Motor neuron (in vitro differentiated cells): Measurements from ENCODE around the gene CNIH3. TPM values are rescaled to one million over a fixed set of nuclear protein-coding genes. Genes with fewer than 3 reads are reported as not detected.
A peak's percentile ranks its signal among the peaks of the same experiment; 100 is the strongest.

Source experiments
- ATAC-seq, 8 experiments: fragments of 200-7000 bp; cut with Tn5 transposase; replicated peaks in 6 of 8; 2 replicates each; pipeline ENCODE4 v1.8.0; 2021; ENCODE audit warnings: mild to moderate bottlenecking in 8 of 8, moderate library complexity in 8 of 8
- H3K27ac ChIP-seq, 2 donors: fragments of 250-450 bp; sonication (Bioruptor Pico); 2 replicates each; pipeline ENCODE4 v1.9.0; 2021; ENCODE audit warnings: antibody characterized with exemption in 2 of 2, mild to moderate bottlenecking in 2 of 2, moderate library complexity in 1 of 2
- H3K4me1 ChIP-seq, 2 donors: fragments of 250-450 bp; sonication (Bioruptor Pico); replicated peaks in 1 of 2; 2 replicates each; pipeline ENCODE4 v1.6.1; 2021; ENCODE audit warnings: antibody characterized with exemption in 2 of 2, mild to moderate bottlenecking in 2 of 2, moderate library complexity in 1 of 2
- H3K4me3 ChIP-seq, 5 donors: fragments of 250-450 bp; sonication (Bioruptor Pico); 2 replicates each; pipeline ENCODE4 v1.9.0; 2021; ENCODE audit warnings: antibody characterized with exemption in 5 of 5, mild to moderate bottlenecking in 5 of 5, moderate library complexity in 4 of 5
- WGBS, 10 experiments: fragments of 450-650 bp; shearing (Covaris generic); methylation state at CpG; one replicate each; pipeline ENCODE4 v1.0.0; 2022; 5-methylcytosine and 5-hydroxymethylcytosine counted together
- in situ Hi-C, 9 experiments: fragments of 400-800 bp; cut with MboI; loops; one replicate each; pipeline ENCODE4 v1.15.0; 2021; ENCODE audit warnings: low sequenced_read_pairs in 9 of 9, low pct_unique_long_range_greater_than_20kb in 2 of 9; ENCODE audit not compliant: unreplicated experiment in 9 of 9
- total RNA-seq, 8 experiments: library from RNA; unstranded; fragments of 300-600 nt; gene quantifications; 2 replicates each; pipeline versions ENCODE4 v1.2.3 to v1.2.4, GENCODE V29; 2022

Gene CNIH3
- total RNA-seq, 8 experiments from 2014 or later = 2.4 to 13.5 (median 8.8) TPM

DNA sequence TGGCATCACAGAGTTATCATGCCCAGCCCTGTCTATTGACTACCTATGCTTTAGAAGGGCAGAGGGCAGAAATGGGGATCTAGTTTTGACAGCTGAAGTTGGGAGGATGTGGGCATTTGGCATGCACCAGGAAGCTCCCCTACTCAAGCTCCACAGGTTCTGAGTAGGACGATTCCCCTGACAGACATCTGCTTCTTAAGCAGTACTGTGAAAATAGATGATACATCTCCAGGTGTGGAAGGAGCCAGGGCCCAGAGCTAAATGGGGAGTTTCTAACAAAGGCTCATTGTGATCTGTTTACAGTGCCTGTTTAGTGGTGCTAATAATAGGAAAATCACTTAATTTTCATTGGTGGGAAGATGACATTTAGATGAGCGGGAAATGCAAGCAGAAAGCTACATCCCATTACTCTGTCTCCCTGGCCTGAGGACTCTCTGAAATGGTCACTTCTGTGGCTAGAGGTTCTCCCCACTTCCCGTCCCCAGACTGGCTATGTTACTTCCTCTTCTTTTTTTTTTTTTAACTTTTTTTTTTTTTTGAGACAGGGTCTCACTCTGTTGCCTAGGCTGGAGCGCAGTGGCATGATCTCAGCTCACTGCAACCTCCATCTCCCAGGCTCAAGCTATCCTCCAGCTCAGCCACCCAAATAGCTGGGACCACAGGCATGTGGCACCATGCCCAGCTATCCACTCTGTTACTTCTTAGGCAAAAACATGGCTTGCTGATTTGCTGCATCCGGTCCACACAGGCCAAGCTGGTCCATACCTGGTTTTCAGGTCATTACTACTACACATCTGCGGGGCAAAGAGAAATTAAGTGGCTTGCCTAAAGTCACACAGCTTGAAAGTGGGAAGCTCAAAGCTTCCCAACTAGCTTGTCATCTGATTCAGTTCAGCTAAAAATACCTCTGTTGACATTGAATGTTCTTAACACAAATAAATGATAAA, 23.2 kb upstream of the CNIH3 start:
- peak in 2 of 8 experiments; percentile 32 to 38 for ATAC-seq
- no peak overlapping the region for H3K4me3 ChIP-seq
- no peak overlapping the region for H3K27ac ChIP-seq
- in situ Hi-C loops = no loop called here
- 42 to 91% (median 80%) methylated on average over 2 to 6 of the region's 6 CpGs; no CpG with 5 or more reads in 2 of the 10 experiments for WGBS, 10 experiments
- H3K4me1 ChIP-seq = no peaks in the 10 kb centered on the region

DNA sequence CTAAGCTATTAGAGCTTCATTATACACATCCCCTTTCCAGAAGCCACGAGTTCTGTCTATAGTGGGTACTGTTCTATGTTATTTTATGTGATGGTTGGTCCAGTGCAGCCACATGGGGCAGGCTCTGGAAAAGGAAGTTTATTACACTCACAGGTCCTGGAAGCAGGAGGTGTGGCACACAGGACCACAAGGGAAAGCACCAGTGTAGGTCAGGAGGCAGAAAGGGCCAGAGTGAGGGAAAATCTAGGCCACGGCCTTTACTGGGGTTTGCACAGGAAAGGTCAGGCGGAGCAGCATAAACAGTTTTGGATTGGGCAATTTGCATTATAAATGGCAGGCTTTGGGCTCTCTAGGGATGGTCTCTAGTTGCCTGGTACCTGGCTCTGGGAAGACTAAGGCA, 21.8 kb upstream of the CNIH3 start:
- no peak overlapping the region for H3K27ac ChIP-seq
- ATAC-seq = no peak
- in situ Hi-C loops = no loop called here
- 47 to 100% (median 74%) methylated on average over 2 to 3 of the region's 3 CpGs; no CpG with 5 or more reads in 4 of the 10 experiments for WGBS, 10 experiments
- H3K4me1 ChIP-seq = no peaks in the 10 kb centered on the region
- H3K4me3 ChIP-seq = no peak overlapping the region

DNA sequence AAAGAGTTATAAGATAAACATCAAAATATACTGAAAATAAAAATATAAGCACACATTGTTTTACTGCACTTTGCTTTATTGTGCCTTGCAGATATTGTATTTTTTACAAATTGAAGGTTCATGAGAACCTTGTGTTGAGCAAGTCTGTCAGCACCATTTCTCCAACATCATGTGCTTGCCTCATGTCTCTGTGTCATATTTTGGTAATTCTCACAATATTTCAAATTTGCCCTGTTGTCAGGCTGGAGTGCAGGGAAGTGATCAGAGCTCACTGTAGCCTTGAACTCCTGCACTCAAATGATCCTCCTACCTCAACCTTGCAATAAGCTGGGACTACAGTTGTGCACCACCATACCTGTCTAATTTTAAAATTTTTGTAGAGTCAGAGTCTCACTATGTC, 21.3 kb upstream of the CNIH3 start:
- H3K27ac ChIP-seq = no peak overlapping the region
- no peaks in the 10 kb centered on the region for H3K4me1 ChIP-seq
- H3K4me3 ChIP-seq = no peak overlapping the region
- in situ Hi-C loops = no loop called here
- ATAC-seq = no peak

DNA sequence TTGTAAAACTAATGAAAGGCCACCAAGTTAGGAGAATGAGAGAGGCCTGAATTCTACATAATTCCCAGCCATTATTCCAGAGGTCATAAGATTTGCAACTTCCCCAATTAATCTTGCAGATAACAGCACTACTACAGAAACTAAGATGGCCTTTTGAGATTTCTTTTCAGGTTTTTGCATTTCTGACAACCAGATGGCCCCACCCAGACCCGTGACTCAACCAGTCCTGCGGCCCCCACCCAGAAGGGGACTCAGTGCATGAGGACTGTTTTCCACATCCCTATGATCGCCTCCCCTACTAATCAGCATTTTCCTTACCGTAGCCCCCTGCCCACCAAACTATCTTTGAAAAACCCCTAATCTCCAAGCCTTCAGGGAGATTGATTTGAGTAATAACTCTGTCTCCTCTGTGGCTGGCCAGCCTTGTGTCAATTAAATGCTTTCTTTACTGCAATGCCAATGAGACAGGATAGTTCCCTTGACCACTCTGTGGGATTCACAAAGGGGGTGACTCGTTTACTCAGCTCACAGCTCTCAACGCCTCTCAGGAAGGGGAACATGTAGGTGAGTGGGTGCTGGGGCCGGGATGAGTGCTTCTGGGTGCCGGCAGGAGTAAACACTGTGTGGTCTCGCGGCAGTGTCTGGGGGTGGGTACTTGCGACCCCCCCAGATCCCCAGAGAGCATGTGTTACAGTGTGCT, 10.5 kb upstream of the CNIH3 start:
- peak in 2 of 8 experiments; percentile 76 to 83 for ATAC-seq
- no peak overlapping the region for H3K4me3 ChIP-seq
- no peak overlapping the region for H3K27ac ChIP-seq
- no peaks in the 10 kb centered on the region for H3K4me1 ChIP-seq
- in situ Hi-C loops = no loop called here
- WGBS, 10 experiments = 15 to 100% (median 81%) methylated on average over 1 to 10 of the region's 11 CpGs; no CpG with 5 or more reads in 2 of the 10 experiments

DNA sequence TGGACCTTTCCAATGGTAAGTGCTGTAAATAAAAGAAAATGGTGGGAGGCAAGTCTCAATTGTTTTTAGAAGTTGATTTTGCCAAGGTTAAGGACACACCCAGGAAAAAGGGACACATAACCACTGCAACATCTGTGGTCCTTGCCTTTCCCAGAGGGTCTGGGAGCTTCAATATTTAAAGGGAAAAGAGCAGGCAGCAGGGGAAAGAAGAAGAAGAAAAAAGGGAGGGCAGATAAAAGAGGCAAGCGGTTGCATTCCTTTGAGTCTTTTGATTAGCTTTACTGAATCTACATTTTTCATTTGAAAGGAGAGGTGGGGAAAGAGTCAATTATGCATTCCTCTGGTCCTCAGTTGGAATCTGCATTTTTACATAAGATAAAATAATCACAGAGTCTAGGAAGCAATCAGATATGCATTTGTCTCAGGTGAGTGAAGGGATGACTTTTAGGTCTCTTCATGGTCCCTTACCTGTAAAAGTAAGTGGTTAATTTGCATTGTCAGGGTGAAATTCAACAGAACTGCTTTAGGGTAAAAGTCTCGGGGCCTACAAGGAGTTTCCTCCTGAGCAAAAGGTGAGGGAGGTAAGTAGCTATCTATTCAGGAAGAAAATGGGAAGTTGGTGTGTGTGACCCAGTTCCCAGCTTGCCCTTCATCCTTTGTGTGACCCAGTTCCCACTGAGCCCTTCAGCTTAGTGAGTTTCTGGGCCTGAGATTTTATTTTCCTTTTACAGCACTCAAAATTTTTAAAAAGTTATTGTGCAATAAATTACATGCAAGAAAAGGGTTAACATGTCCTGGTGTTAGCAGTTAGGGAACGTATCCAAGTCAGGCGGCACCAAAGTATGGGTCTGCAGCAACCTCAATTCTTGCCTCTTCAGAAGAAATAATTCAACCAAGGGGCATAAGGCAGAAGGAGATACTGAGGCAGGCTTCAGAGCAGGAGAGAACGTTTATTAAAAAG, 8.6 kb upstream of the CNIH3 start:
- in situ Hi-C loops = no loop called here
- WGBS, 10 experiments = 33 to 66% (median 52%) methylated on average over 2 to 5 of the region's 5 CpGs
- no peak overlapping the region for H3K4me3 ChIP-seq
- ATAC-seq = peak in 3 of 8 experiments; percentile 40 to 59 (median 51)
- H3K27ac ChIP-seq = no peak overlapping the region
- no peaks in the 10 kb centered on the region for H3K4me1 ChIP-seq

DNA sequence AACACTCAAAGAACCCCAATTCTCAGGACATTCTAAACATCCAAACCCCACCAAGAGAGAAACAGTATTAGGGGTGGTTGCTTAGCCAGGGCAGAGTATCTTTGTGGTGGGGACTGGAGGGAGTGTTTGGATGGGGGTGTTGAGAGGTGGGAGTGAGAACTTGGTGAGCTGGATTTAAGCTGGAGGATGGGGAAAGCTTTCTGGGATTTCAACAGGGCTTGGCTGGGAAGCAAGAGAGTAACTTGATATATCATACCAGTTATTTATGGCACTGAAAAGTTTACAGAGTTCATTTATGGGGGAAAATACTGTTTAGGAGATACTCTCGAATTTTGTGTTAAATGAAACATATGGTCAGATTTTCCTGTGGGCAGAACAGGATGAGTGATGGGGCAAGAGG, 6.8 kb upstream of the CNIH3 start:
- ATAC-seq = no peak
- H3K4me3 ChIP-seq = no peak overlapping the region
- H3K27ac ChIP-seq = no peak overlapping the region
- no peaks in the 10 kb centered on the region for H3K4me1 ChIP-seq
- in situ Hi-C loops = no loop called here
- 17 to 60% (median 38%) methylated on average over 1 of the region's 1 CpG; no CpG with 5 or more reads in 5 of the 10 experiments for WGBS, 10 experiments

DNA sequence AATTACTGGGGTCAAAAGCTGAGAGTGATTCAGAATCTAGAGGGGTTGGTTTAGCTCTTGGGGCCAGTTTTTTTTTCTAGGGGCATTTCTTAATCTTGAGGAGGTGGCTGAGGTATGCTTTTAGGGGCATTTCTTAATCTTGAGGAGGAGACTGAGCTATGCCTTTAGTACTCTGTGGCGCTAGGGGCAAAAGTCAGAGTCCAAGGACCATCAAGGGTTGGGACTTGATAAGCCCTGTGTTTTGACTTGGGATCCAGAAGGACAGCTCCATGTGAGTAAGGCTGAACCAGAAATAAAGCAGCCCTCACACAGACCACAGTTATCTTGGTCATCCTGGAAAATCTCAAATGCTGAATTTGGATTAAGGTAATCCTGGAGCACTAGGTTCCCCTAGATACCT, 3.9 kb upstream of the CNIH3 start:
- 67 to 100% (median 100%) methylated on average over 1 of the region's 1 CpG; no CpG with 5 or more reads in 3 of the 10 experiments for WGBS, 10 experiments
- no peak overlapping the region for H3K27ac ChIP-seq
- in situ Hi-C loops = loop anchor here in 1 of 9 experiments (10.0 kb wide), 1 partner anchor 87 kb away; no protein-coding TSS in a partner anchor
- ATAC-seq = no peak
- H3K4me1 ChIP-seq = peaks cover 0 to 7% of the 10 kb centered on the region in 2 donors
- no peak overlapping the region for H3K4me3 ChIP-seq

DNA sequence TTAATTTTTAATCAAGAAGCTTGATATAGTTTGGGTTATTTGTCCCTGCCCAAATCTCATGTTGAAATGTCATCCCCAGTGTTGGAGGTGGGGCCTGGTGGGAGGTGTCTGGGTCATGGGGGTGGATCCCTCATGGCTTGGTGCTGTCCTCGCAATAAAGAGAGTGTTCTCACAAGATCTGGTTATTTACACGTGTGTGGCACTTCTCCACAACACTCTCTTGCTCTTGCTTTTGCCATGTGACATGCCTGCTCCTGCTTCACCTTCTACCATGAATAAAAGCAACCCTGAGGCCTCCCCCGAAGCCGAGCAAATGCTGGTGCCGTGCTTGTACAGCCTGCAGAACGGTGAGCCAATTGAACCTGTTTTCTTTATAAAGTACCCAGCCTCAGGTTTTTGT, 2.6 kb upstream of the CNIH3 start:
- no peak for ATAC-seq
- Histone ChIP-seq H3K27ac (no peak overlapping the region), H3K4me1 (peaks cover 0 to 7% of the 10 kb centered on the region in 2 donors), H3K4me3 (no peak overlapping the region)
- in situ Hi-C loops = loop anchor here in 1 of 9 experiments (10.0 kb wide), 1 partner anchor 89 kb away; no protein-coding TSS in a partner anchor
- 40 to 94% (median 87%) methylated on average over 1 to 6 of the region's 6 CpGs; no CpG with 5 or more reads in 4 of the 10 experiments for WGBS, 10 experiments

DNA sequence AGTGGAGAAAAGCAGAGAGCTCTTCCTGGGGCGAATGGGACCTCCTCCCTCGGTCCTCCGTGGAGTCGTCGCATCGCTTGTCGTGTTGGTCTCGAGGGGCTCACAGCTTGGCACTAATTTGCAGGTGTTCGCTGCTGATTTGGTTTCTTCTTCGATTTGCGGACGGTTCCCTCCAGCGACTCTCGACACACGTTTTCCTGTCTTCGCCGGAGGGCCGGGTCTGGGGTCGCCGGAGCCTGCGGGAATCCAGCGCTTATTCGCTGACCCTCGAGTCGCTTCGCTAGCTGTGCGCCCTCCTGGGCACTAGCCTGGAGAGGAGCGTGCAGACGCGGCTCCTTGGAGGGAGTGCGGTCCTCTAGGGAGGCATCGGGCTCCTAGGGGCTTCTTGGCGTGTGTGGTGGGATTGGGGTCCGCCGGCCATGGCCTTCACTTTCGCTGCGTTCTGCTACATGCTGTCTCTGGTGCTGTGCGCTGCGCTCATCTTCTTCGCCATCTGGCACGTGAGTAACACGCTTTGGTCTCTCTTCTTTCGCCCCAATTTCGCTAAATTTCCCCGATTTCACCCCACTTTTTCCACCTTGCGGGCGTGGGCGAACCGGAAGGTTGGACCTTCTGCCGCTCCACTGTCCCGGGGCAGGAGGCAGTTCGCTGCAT, 766 bp downstream of the CNIH3 start:
- in situ Hi-C loops = loop anchor here in 1 of 9 experiments (10.0 kb wide), 1 partner anchor 92 kb away; no protein-coding TSS in a partner anchor
- Histone ChIP-seq H3K4me1 (peaks cover 0 to 7% of the 10 kb centered on the region in 2 donors), H3K27ac (no peak overlapping the region), H3K4me3 (peak overlapping the region; percentile 31 to 43 (median 33))
- WGBS, 10 experiments = 0 to 3% (median 2%) methylated on average over 8 to 31 of the region's 52 CpGs; no CpG with 5 or more reads in 5 of the 10 experiments
- no peak for ATAC-seq

DNA sequence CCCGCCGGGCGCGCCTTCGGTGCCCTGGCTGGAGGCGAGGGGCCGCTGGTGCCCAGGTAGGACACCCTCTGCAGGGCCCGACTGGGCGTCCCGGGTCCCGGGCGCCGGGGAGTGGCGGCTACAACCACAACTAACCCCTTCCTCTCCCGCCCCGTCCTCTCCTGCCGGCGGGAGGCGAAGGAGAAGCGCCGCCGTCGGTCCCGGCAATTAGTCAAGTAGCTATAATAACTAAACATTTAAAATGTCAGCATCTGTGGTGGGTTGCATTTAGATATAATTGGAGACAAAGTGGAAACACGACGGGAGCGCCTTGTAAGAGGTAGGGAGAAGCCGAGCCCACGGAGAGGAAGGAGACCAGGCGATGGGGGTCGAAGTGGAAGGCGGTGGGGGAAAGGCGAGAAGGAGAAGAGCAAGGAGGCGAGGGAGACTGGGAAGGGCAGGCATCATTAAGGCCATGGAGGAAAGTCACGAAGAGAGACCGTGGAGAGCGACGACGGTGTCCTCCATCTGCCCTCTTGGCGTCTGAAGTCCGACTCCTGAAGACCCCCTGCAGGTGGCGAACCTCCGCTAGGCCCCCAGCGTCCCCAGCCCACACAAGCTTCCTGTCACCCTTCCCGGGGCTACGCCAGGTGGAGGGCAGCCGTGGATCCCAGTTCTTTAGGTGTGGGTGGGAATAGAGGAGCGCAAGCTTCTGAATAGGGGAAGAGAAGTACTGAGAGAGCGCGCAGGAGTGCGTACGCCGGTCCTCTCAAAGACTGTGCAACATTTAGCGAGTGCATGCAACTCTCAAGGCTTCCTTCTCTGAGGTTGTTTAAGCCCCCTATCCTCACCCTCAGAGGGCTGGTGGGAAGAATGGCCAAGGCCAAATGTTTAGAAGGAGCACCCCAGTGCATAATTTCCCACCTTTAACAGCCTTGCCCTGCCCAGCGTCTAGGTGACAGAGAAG, 1.6 kb downstream of the CNIH3 start:
- H3K4me1 ChIP-seq = peaks cover 0 to 7% of the 10 kb centered on the region in 2 donors
- 0 to 37% (median 5%) methylated on average over 1 to 30 of the region's 55 CpGs for WGBS, 10 experiments
- no peak overlapping the region for H3K27ac ChIP-seq
- H3K4me3 ChIP-seq = peak overlapping the region in 2 of 5 donors; percentile 40 to 43
- in situ Hi-C loops = loop anchor here in 1 of 9 experiments (10.0 kb wide), 1 partner anchor 93 kb away; no protein-coding TSS in a partner anchor
- no peak for ATAC-seq

DNA sequence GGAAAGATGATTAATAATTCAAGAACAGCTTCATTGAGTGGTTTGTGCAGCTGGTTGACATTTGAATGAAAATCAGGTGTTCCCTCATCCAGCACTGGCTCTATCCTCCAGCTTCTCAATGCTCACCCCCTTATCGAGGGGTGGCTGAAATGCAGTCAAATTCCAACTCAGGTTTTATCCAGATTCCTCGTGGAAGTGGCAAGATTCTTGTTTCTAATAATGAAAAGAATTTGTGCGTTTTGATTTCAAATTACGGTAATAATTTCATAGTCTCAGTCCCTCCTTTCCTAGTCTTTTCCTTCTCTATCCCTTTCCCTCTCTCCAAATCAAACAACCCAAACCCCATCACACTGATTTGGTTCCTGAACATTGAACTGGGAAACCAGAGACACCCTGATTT, 3.1 kb downstream of the CNIH3 start:
- WGBS, 10 experiments = 40 to 79% (median 61%) methylated on average over 1 to 4 of the region's 4 CpGs; no CpG with 5 or more reads in 1 of the 10 experiments
- Histone ChIP-seq H3K4me1 (peaks cover 0 to 7% of the 10 kb centered on the region in 2 donors), H3K4me3 (no peak overlapping the region), H3K27ac (no peak overlapping the region)
- no peak for ATAC-seq
- in situ Hi-C loops = loop anchor here in 1 of 9 experiments (10.0 kb wide), 1 partner anchor 94 kb away; no protein-coding TSS in a partner anchor
